ENCODE measurements around the gene SHISA9. TPM values are rescaled to one million over a fixed set of nuclear protein-coding genes. Genes with fewer than 3 reads are reported as not detected.

SHISA9 gene
- polyA plus RNA-seq, 3 donors = 0.01 TPM; not detected in 2

DNA sequence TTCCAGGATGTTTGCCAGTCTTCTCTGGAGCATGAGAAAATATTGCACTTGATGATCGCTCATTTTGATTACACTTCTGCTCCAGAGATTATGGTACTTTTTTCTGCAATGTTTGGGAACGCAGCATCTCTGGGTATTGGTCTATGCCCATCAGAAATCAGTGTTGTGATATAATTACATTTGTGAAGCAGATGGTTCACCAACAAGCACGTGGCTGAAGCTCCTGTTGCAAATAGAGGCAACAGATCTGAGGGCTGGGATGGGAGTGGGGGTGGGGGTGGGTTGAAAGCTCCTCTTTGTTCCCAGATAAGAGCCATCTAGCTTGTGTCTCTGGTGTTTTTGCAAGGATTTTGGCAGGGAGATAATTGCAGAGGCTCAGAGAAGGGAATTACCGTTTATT lies 252.3 kb downstream of the SHISA9 start:
- no peaks in the 10 kb centered on the region for H3K36me3 Mint-ChIP-seq
- Histone ChIP-seq H3K4me3 (replicated peaks in 1 of 3; ENCODE audit: low read depth in 2 of 3, low read length in 3 of 3) (no peak overlapping the region), H2AFZ (ENCODE audit: insufficient read depth, low read depth, low read length, poor library complexity, severe bottlenecking) (no peak overlapping the region), H3K79me2 (ENCODE audit: insufficient read depth, low read length) (no peaks in the 10 kb centered on the region), H3K9ac (ENCODE audit: insufficient read depth, low read length, poor library complexity, severe bottlenecking) (no peak overlapping the region), H3K4me2 (replicated peaks; ENCODE audit: extremely low read depth, low read length, poor library complexity, severe bottlenecking) (no peak overlapping the region), H3K27ac (ENCODE audit: low read depth in 1 of 2, low read length in 2 of 2) (no peak overlapping the region), H3K36me3 (replicated peaks in 1 of 2; ENCODE audit: control insufficient read depth in 1 of 2, insufficient read depth in 2 of 2, low read length in 2 of 2) (no peaks in the 10 kb centered on the region), H4K20me1 (ENCODE audit: insufficient read depth, low read length) (no peaks in the 10 kb centered on the region), H3K9me3 (replicated peaks in 1 of 2; ENCODE audit: control insufficient read depth in 1 of 2, insufficient read depth in 1 of 2, low read length in 2 of 2) (peaks cover 0 to 3% of the 10 kb centered on the region in 2 donors), H3K27me3 (ENCODE audit: control insufficient read depth in 2 of 2, insufficient read depth in 2 of 2, low read length in 2 of 2) (no peaks in the 10 kb centered on the region), H3K4me1 (ENCODE audit: control insufficient read depth in 1 of 2, insufficient read depth in 2 of 2, low read length in 2 of 2) (no peaks in the 10 kb centered on the region)
- intact Hi-C loops (cut with micrococcal nuclease) = no loop called here
- no peak overlapping the region for H3K27ac Mint-ChIP-seq
- DNase-seq = no peak
- peaks cover 2 to 10% (median 7%) of the 10 kb centered on the region in 7 donors for H3K9me3 Mint-ChIP-seq
- no peaks in the 10 kb centered on the region for H3K27me3 Mint-ChIP-seq (ENCODE audit: low read depth in 3 of 3)
- TF ChIP-seq, protein P1, sequence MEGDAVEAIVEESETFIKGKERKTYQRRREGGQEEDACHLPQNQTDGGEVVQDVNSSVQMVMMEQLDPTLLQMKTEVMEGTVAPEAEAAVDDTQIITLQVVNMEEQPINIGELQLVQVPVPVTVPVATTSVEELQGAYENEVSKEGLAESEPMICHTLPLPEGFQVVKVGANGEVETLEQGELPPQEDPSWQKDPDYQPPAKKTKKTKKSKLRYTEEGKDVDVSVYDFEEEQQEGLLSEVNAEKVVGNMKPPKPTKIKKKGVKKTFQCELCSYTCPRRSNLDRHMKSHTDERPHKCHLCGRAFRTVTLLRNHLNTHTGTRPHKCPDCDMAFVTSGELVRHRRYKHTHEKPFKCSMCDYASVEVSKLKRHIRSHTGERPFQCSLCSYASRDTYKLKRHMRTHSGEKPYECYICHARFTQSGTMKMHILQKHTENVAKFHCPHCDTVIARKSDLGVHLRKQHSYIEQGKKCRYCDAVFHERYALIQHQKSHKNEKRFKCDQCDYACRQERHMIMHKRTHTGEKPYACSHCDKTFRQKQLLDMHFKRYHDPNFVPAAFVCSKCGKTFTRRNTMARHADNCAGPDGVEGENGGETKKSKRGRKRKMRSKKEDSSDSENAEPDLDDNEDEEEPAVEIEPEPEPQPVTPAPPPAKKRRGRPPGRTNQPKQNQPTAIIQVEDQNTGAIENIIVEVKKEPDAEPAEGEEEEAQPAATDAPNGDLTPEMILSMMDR (IDR thresholded peaks at IDR 0.05) = no peak
- H3K4me3 Mint-ChIP-seq = no peak overlapping the region
- WGBS (ENCODE audit: insufficient coverage) = 70% methylated on average over 3 of the region's 4 CpGs
- no peaks in the 10 kb centered on the region for H3K4me1 Mint-ChIP-seq

DNA sequence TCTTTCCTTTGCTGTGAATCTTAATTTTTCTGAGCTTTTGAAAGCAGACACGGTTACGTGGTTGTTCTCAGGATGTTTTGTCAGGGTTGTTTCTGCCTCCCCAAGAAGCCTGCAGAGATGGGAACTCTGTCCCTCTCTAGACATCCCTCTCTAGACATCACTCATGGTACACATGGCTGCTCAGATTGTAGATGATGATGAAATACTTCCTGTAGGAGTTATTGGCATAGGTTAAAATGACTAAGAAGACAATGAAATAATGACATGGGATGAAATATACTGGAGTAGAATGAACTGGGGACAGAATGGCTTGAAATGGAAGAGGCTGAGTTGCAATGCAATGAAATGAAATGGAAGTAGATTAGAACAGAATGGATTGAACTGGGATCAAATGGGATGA lies 253.4 kb downstream of the SHISA9 start:
- no peak overlapping the region for H3K27ac Mint-ChIP-seq
- Histone ChIP-seq H3K27me3 (ENCODE audit: control insufficient read depth in 2 of 2, insufficient read depth in 2 of 2, low read length in 2 of 2) (no peaks in the 10 kb centered on the region), H3K4me2 (replicated peaks; ENCODE audit: extremely low read depth, low read length, poor library complexity, severe bottlenecking) (no peak overlapping the region), H3K79me2 (ENCODE audit: insufficient read depth, low read length) (no peaks in the 10 kb centered on the region), H4K20me1 (ENCODE audit: insufficient read depth, low read length) (no peaks in the 10 kb centered on the region), H3K9ac (ENCODE audit: insufficient read depth, low read length, poor library complexity, severe bottlenecking) (no peak overlapping the region), H3K9me3 (replicated peaks in 1 of 2; ENCODE audit: control insufficient read depth in 1 of 2, insufficient read depth in 1 of 2, low read length in 2 of 2) (peaks cover 0 to 3% of the 10 kb centered on the region in 2 donors), H3K36me3 (replicated peaks in 1 of 2; ENCODE audit: control insufficient read depth in 1 of 2, insufficient read depth in 2 of 2, low read length in 2 of 2) (no peaks in the 10 kb centered on the region), H3K4me1 (ENCODE audit: control insufficient read depth in 1 of 2, insufficient read depth in 2 of 2, low read length in 2 of 2) (no peaks in the 10 kb centered on the region), H3K27ac (ENCODE audit: low read depth in 1 of 2, low read length in 2 of 2) (no peak overlapping the region), H3K4me3 (replicated peaks in 1 of 3; ENCODE audit: low read depth in 2 of 3, low read length in 3 of 3) (no peak overlapping the region), H2AFZ (ENCODE audit: insufficient read depth, low read depth, low read length, poor library complexity, severe bottlenecking) (no peak overlapping the region)
- TF ChIP-seq, protein P1 (IDR thresholded peaks at IDR 0.05) = no peak
- intact Hi-C loops (cut with micrococcal nuclease) = no loop called here
- DNase-seq = no peak
- H3K27me3 Mint-ChIP-seq (ENCODE audit: low read depth in 3 of 3) = no peaks in the 10 kb centered on the region
- peaks cover 2 to 10% (median 6%) of the 10 kb centered on the region in 7 donors for H3K9me3 Mint-ChIP-seq
- WGBS (ENCODE audit: insufficient coverage) = no CpG with 5 or more reads among the region's 2 CpGs
- no peak overlapping the region for H3K4me3 Mint-ChIP-seq
- H3K4me1 Mint-ChIP-seq = no peaks in the 10 kb centered on the region
- no peaks in the 10 kb centered on the region for H3K36me3 Mint-ChIP-seq

All from CD14-positive monocyte (primary cell).